ENCODE results near the gene CDH4.

CDH4 gene

DNA sequence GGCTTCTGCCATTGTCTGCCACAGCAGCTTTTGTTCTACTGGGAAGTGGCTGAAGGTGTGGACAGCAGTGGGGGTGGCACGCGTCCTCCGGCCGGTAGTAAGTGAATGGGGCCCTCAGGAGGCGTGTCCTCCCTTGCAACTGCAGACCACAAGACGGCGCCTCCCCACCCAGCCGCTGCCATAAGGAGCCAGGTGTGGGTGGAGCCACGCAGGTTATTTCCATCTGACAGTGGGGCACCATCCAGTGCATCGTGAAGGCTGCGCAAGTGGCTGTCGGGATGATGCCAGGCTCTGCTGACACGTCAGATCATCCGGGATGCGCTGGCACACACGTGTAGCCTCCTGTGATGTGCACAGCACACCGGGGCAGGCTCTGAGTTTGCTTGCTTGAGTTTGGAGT lies 379.7 kb downstream of the CDH4 start:
- Histone ChIP-seq H3K4me3 (ENCODE audit: low read depth, low read length) (no peak overlapping the region), H3K9me3 (ENCODE audit: control insufficient read depth, insufficient read depth, low read length) (no peaks in the 10 kb centered on the region), H3K27me3 (ENCODE audit: control insufficient read depth, insufficient read depth, low read length) (no peaks in the 10 kb centered on the region), H3K4me1 (ENCODE audit: control insufficient read depth, insufficient read depth, low read length) (peaks cover 2% of the 10 kb centered on the region), H3K9ac (ENCODE audit: low read depth, low read length) (no peak overlapping the region), H3K36me3 (ENCODE audit: control insufficient read depth, insufficient read depth, low read length) (peaks cover 2% of the 10 kb centered on the region)

GRCh38 chr20:61633004-61633403 lies 380.9 kb downstream of the CDH4 start:
- Histone ChIP-seq H3K4me1 (ENCODE audit: control insufficient read depth, insufficient read depth, low read length) (peaks cover 2% of the 10 kb centered on the region), H3K4me3 (ENCODE audit: low read depth, low read length) (no peak overlapping the region), H3K9me3 (ENCODE audit: control insufficient read depth, insufficient read depth, low read length) (no peaks in the 10 kb centered on the region), H3K27me3 (ENCODE audit: control insufficient read depth, insufficient read depth, low read length) (no peaks in the 10 kb centered on the region), H3K36me3 (ENCODE audit: control insufficient read depth, insufficient read depth, low read length) (peaks cover 2% of the 10 kb centered on the region), H3K9ac (ENCODE audit: low read depth, low read length) (no peak overlapping the region)

DNA sequence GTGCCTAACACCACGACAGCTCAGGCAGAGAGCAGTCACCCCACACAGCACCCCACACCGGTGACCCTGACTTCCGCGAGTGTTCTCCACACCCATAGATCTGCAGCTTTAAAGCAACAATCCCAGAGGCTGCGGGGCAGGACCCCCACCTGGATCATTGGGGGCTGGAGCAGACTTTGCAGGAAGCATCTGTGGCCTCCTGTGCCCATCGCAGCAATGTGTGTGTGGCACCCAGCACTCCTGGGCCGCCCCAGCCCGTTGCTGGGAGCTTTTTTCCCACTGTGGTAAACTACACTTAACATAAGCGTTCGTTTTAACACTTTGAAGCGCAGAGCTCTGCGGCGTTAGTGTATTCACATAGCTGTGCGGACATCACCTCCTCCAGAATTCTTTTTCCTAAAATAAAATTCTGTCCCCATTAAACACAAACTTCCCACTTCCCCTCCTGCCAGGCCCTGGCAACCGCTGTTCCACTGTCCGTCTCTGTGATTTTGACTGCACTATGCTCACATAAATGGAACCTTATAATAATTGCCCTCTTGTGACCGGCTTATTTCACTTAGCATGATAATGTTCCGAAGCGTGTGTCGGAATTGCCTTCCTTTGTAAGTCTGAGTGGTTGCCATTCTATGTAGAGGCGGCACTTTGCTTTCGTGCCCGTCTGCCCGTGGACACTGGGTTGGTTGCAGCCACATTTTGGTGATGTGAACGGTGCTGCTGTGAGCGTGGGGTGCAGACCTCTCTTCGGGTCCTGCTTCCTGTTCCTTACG lies 382.5 kb downstream of the CDH4 start:
- Histone ChIP-seq H3K4me1 (ENCODE audit: control insufficient read depth, insufficient read depth, low read length) (peaks cover 2% of the 10 kb centered on the region), H3K9me3 (ENCODE audit: control insufficient read depth, insufficient read depth, low read length) (no peaks in the 10 kb centered on the region), H3K9ac (ENCODE audit: low read depth, low read length) (no peak overlapping the region), H3K4me3 (ENCODE audit: low read depth, low read length) (no peak overlapping the region), H3K36me3 (ENCODE audit: control insufficient read depth, insufficient read depth, low read length) (peaks cover 2% of the 10 kb centered on the region), H3K27me3 (ENCODE audit: control insufficient read depth, insufficient read depth, low read length) (no peaks in the 10 kb centered on the region)

DNA sequence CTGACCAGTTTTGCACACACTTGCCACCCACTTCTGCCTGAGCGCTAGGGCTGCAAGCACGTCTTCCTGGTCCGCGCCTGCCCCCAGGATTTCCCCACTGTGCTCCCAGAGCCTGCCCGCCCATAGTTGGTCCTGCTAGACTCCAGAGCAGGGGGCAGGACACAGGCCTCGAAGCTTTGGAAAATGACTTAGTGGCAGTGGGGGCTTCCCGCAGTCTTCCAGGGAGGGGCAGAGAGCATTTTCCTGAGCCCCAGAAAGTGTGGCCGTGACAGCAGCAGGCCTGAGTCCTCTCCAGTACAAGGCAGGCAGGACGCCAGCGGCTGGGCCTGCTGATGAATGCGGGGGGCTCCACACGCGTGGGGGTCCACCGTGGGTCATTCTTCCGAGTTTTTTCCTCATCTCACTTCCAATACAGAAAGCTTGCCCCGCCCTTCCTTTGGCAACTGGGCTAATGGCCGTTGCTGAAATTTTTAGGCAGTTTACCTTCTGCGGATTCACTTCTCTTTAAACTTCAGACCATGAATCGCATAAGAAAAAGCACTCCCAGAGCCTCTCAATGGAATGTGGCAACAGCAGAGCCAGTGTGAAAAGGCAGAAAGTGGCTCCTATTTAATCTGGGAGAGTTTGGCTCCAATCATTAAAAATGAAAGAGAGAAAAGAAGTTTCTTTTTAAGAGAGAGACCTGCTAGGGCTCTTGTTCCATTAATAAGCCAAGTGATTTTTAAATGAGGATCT lies 383.8 kb downstream of the CDH4 start:
- H3K9ac ChIP-seq (ENCODE audit: low read depth, low read length), result no peak overlapping the region

DNA sequence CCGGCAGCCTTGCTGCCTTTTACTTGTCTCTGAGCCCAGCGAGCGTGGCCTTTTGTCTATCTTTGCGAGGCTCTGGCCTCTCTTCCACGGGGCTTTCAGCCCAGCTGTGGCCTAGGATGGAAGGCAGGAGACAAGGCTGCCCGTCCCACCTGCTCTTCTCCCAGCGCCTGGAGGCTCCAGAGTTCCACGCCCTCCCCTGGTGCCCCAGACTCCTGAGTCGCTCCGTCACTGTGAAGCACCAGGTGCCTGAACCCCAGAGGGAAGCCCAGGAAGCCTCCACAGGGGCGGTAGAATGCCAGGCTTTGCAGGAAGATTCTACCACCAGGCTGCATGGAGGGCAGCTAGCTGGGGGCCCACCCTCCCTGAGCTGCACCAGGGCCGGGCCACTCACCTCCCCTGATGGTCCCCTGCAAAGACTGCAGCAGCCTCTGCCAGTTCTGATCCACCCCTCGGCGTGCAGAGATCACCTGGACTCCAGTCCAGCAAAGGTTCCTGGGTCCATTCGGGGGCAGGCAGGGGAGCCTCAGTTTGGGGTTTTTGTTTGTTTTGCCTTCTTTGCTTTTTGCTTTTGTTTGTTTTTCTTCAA lies 384.6 kb downstream of the CDH4 start:
- no peaks in the 10 kb centered on the region for H3K9me3 ChIP-seq (ENCODE audit: control insufficient read depth, insufficient read depth, low read length)
- peaks cover 2% of the 10 kb centered on the region for H3K4me1 ChIP-seq (ENCODE audit: control insufficient read depth, insufficient read depth, low read length)
- no peak overlapping the region for H3K9ac ChIP-seq (ENCODE audit: low read depth, low read length)
- H3K36me3 ChIP-seq (ENCODE audit: control insufficient read depth, insufficient read depth, low read length), result no peaks in the 10 kb centered on the region
- no peaks in the 10 kb centered on the region for H3K27me3 ChIP-seq (ENCODE audit: control insufficient read depth, insufficient read depth, low read length)
- H3K4me3 ChIP-seq (ENCODE audit: low read depth, low read length), result no peak overlapping the region

More for the DNA sequence above, 383.8 kb downstream of the CDH4 start:
- Histone ChIP-seq H3K4me1 (ENCODE audit: control insufficient read depth, insufficient read depth, low read length) (peaks cover 2% of the 10 kb centered on the region), H3K36me3 (ENCODE audit: control insufficient read depth, insufficient read depth, low read length) (peaks cover 2% of the 10 kb centered on the region), H3K27me3 (ENCODE audit: control insufficient read depth, insufficient read depth, low read length) (no peaks in the 10 kb centered on the region), H3K9me3 (ENCODE audit: control insufficient read depth, insufficient read depth, low read length) (no peaks in the 10 kb centered on the region), H3K4me3 (ENCODE audit: low read depth, low read length) (no peak overlapping the region)

DNA sequence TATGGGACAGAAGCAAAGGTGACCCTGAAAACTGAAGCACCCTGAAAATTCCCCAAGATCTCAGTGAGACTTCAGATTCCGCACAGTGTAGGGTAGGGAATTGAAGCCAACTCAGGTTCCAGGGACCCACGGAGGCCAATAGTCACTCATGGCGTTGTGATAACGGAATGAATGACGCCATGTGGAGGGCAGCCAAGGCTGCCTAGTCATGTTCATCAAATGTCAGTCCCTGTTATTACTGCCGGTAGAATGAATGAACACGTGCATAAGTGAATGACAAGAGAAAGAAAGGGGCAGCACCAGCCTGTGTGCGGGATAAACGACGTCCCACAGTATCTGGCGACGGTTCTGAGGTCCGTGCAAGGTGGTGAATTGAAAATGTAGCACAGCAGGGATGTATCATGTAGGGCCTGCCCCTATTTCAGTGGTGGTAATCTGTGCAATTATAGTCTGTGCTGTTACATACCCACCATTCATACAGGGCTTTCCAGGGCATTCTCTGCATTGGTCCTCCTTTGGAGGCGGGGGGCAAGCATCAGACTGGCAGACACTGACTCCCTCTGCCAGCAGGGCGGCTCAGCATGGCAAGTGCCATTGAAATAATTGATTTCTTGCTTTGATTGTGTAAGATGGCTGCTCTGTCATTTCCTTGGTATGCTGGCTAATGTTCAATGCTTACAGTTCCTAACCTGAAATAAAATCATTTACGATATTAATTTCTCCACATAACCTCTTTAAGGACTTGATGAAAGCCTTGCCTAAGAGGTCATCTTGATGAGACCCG lies 386.9 kb downstream of the CDH4 start:
- Histone ChIP-seq H3K9ac (ENCODE audit: low read depth, low read length) (no peak overlapping the region), H3K36me3 (ENCODE audit: control insufficient read depth, insufficient read depth, low read length) (no peaks in the 10 kb centered on the region), H3K4me3 (ENCODE audit: low read depth, low read length) (no peak overlapping the region), H3K4me1 (ENCODE audit: control insufficient read depth, insufficient read depth, low read length) (peaks cover 2% of the 10 kb centered on the region), H3K27me3 (ENCODE audit: control insufficient read depth, insufficient read depth, low read length) (no peaks in the 10 kb centered on the region), H3K9me3 (ENCODE audit: control insufficient read depth, insufficient read depth, low read length) (no peaks in the 10 kb centered on the region)

- Histone ChIP-seq H3K27me3 (ENCODE audit: control insufficient read depth, insufficient read depth, low read length) (no peaks in the 10 kb centered on the region), H3K36me3 (ENCODE audit: control insufficient read depth, insufficient read depth, low read length) (no peaks in the 10 kb centered on the region), H3K9me3 (ENCODE audit: control insufficient read depth, insufficient read depth, low read length) (no peaks in the 10 kb centered on the region), H3K4me1 (ENCODE audit: control insufficient read depth, insufficient read depth, low read length) (peaks cover 2% of the 10 kb centered on the region), H3K4me3 (ENCODE audit: low read depth, low read length) (no peak overlapping the region), H3K9ac (ENCODE audit: low read depth, low read length) (no peak overlapping the region)
Observed at GRCh38 chr20:61640131-61640870, 388.2 kb downstream of the CDH4 start.

GRCh38 chr20:61640871-61641245 lies 388.8 kb downstream of the CDH4 start:
- Histone ChIP-seq H3K27me3 (ENCODE audit: control insufficient read depth, insufficient read depth, low read length) (no peaks in the 10 kb centered on the region), H3K36me3 (ENCODE audit: control insufficient read depth, insufficient read depth, low read length) (no peaks in the 10 kb centered on the region), H3K4me3 (ENCODE audit: low read depth, low read length) (no peak overlapping the region), H3K9ac (ENCODE audit: low read depth, low read length) (no peak overlapping the region), H3K4me1 (ENCODE audit: control insufficient read depth, insufficient read depth, low read length) (peaks cover 2% of the 10 kb centered on the region), H3K9me3 (ENCODE audit: control insufficient read depth, insufficient read depth, low read length) (no peaks in the 10 kb centered on the region)

GRCh38 chr20:61643656-61644377 lies 391.8 kb downstream of the CDH4 start:
- H3K27me3 ChIP-seq (ENCODE audit: control insufficient read depth, insufficient read depth, low read length), result no peaks in the 10 kb centered on the region
- no peak overlapping the region for H3K4me3 ChIP-seq (ENCODE audit: low read depth, low read length)
- H3K9me3 ChIP-seq (ENCODE audit: control insufficient read depth, insufficient read depth, low read length), result no peaks in the 10 kb centered on the region
- no peaks in the 10 kb centered on the region for H3K36me3 ChIP-seq (ENCODE audit: control insufficient read depth, insufficient read depth, low read length)
- H3K4me1 ChIP-seq (ENCODE audit: control insufficient read depth, insufficient read depth, low read length), result no peaks in the 10 kb centered on the region
- no peak overlapping the region for H3K9ac ChIP-seq (ENCODE audit: low read depth, low read length)

- no peaks in the 10 kb centered on the region for H3K27me3 ChIP-seq (ENCODE audit: control insufficient read depth, insufficient read depth, low read length)
- H3K4me1 ChIP-seq (ENCODE audit: control insufficient read depth, insufficient read depth, low read length), result no peaks in the 10 kb centered on the region
- H3K36me3 ChIP-seq (ENCODE audit: control insufficient read depth, insufficient read depth, low read length), result no peaks in the 10 kb centered on the region
- H3K9ac ChIP-seq (ENCODE audit: low read depth, low read length), result no peak overlapping the region
- no peaks in the 10 kb centered on the region for H3K9me3 ChIP-seq (ENCODE audit: control insufficient read depth, insufficient read depth, low read length)
- no peak overlapping the region for H3K4me3 ChIP-seq (ENCODE audit: low read depth, low read length)
Observed at GRCh38 chr20:61644378-61645076, 392.5 kb downstream of the CDH4 start.
